Measurements from ENCODE around the gene CNTN1. TPM values are rescaled to one million over a fixed set of nuclear protein-coding genes. Genes with fewer than 3 reads are reported as not detected.

CNTN1 gene
- total RNA-seq, 1 experiment from 2014 or later: 6.5 TPM

DNA sequence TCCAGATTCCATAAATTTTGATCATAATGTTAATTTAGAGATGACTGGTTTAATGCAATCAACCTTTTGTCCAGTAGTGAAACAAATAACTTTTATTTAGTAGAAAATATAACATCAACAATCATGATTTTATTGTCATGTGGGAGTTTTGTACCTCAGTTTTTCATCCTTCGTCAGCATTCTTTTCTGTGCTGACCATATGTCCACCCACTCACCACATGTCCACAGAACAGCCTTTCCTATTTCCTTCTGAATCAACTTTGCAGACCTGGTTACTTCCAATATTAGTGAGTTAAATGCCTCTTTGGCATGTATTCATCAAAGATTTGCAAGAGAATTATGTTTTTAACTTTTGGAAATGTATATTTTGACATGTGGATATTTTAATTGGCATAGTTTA lies 36.8 kb upstream of the CNTN1 start:
- Histone ChIP-seq H3K79me2 (ENCODE audit: insufficient read depth, low read length) (no peaks in the 10 kb centered on the region), H4K5ac (ENCODE audit: insufficient read length, low read depth, low read length) (no peak overlapping the region), H2AFZ (ENCODE audit: low read length) (no peak overlapping the region), H4K91ac (ENCODE audit: insufficient read length, low read depth, low read length) (no peak overlapping the region), H3K9me3 (ENCODE audit: control insufficient read depth, low read depth, low read length) (no peaks in the 10 kb centered on the region), H3K23ac (ENCODE audit: insufficient read length, low read depth, low read length) (no peak overlapping the region), H3K56ac (ENCODE audit: insufficient read length, low read depth, low read length) (no peak overlapping the region), H2BK12ac (ENCODE audit: insufficient read length, low read depth, low read length) (no peak overlapping the region), H3K4me1 (ENCODE audit: insufficient read depth, low read length) (no peaks in the 10 kb centered on the region), H3T11ph (ENCODE audit: low read length) (no peak overlapping the region), H2BK15ac (ENCODE audit: low read depth, low read length) (no peak overlapping the region), H2BK5ac (ENCODE audit: insufficient read length, low read length) (no peak overlapping the region), H4K20me1 (ENCODE audit: control insufficient read depth, insufficient read depth, insufficient read length) (no peaks in the 10 kb centered on the region), H2BK20ac (ENCODE audit: low read depth, low read length, poor library complexity, severe bottlenecking) (no peak overlapping the region), H3K4ac (ENCODE audit: low read depth, low read length) (no peak overlapping the region), H2BK120ac (ENCODE audit: low read depth, low read length, poor library complexity, severe bottlenecking) (no peak overlapping the region), H3K79me1 (ENCODE audit: insufficient read depth, low read depth, low read length, poor library complexity, severe bottlenecking) (no peaks in the 10 kb centered on the region), H3K4me2 (ENCODE audit: insufficient read depth, insufficient read length, low read length) (no peak overlapping the region), H3K14ac (ENCODE audit: insufficient read depth, low read length) (no peak overlapping the region), H3K27me3 (ENCODE audit: insufficient read depth, low read length) (no peaks in the 10 kb centered on the region), H2AK5ac (ENCODE audit: insufficient read length, low read length) (no peak overlapping the region), H3K9ac (ENCODE audit: extremely low read depth, insufficient read length, low read length) (no peak overlapping the region), H3K18ac (ENCODE audit: insufficient read length, low read depth, low read length) (no peak overlapping the region), H3K23me2 (ENCODE audit: insufficient read length, low read depth, low read length, poor library complexity, severe bottlenecking) (no peaks in the 10 kb centered on the region), H3K27ac (ENCODE audit: insufficient read length, low read depth, low read length) (no peak overlapping the region), H4K8ac (replicated peaks; ENCODE audit: insufficient read length, low read depth, low read length) (no peak overlapping the region)
- H3K36me3 Mint-ChIP-seq (ENCODE audit: insufficient read depth in 1 of 3, low read depth in 3 of 3): no peaks in the 10 kb centered on the region; a peak in 1 of 7 replicates
- WGBS (ENCODE audit: extremely low coverage, insufficient read length, low lambda C conversion rate): no CpG with 5 or more reads among the region's 1 CpG
- peaks cover 5% of the 10 kb centered on the region in 2 experiments for H3K4me1 Mint-ChIP-seq
- H3K27ac Mint-ChIP-seq: no peak overlapping the region
- H3K9me3 Mint-ChIP-seq: no peaks in the 10 kb centered on the region
- H3K4me3 Mint-ChIP-seq: no peak overlapping the region
- TF ChIP-seq, protein P1, sequence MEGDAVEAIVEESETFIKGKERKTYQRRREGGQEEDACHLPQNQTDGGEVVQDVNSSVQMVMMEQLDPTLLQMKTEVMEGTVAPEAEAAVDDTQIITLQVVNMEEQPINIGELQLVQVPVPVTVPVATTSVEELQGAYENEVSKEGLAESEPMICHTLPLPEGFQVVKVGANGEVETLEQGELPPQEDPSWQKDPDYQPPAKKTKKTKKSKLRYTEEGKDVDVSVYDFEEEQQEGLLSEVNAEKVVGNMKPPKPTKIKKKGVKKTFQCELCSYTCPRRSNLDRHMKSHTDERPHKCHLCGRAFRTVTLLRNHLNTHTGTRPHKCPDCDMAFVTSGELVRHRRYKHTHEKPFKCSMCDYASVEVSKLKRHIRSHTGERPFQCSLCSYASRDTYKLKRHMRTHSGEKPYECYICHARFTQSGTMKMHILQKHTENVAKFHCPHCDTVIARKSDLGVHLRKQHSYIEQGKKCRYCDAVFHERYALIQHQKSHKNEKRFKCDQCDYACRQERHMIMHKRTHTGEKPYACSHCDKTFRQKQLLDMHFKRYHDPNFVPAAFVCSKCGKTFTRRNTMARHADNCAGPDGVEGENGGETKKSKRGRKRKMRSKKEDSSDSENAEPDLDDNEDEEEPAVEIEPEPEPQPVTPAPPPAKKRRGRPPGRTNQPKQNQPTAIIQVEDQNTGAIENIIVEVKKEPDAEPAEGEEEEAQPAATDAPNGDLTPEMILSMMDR (conservative IDR thresholded peaks at IDR 0.05): no peak
- no peaks in the 10 kb centered on the region for H3K27me3 Mint-ChIP-seq (ENCODE audit: low read depth)
- no peak for DNase-seq

All from H9 (cell line).